Measurements from ENCODE around the gene THOC7.

- TF ChIP-seq CTCF (IDR thresholded peaks at IDR 0.05; ENCODE audit: poor library complexity) (no peak), EZH2 (IDR thresholded peaks at IDR 0.05; ENCODE audit: borderline replicate concordance) (no peak)
Measured at GRCh38 chr3:63814237-63814636, 49.4 kb downstream of the THOC7 start.
